Mucosa of stomach (tissue), 1 donor: Measurements from ENCODE around the gene HDAC1.
"Not testable (repeated sequence)": the region's sequence is repeated elsewhere in the genome, so short reads cannot be mapped to it uniquely, and the experiment has no call there.

Source experiments
- H3K27me3 ChIP-seq: one replicate; pipeline ENCODE4 v1.7.0; 2013; ENCODE audit warnings: mild to moderate bottlenecking, low read length; ENCODE audit not compliant: control insufficient read depth, insufficient read depth
- H3K36me3 ChIP-seq: one replicate; pipeline ENCODE4 v1.7.0; 2013; ENCODE audit warnings: low read length; ENCODE audit not compliant: control insufficient read depth, insufficient read depth
- H3K4me1 ChIP-seq: one replicate; pipeline ENCODE4 v1.7.0; 2013; ENCODE audit warnings: mild to moderate bottlenecking, low read length; ENCODE audit not compliant: control insufficient read depth, insufficient read depth
- H3K4me3 ChIP-seq: one replicate; pipeline ENCODE4 v1.7.0; 2013; ENCODE audit warnings: low read length
- H3K9ac ChIP-seq: one replicate; pipeline ENCODE4 v1.7.0; 2013; ENCODE audit warnings: mild to moderate bottlenecking, low read length, moderate library complexity
- H3K9me3 ChIP-seq: one replicate; pipeline ENCODE4 v1.7.0; 2013; ENCODE audit warnings: mild to moderate bottlenecking, low read length, moderate library complexity; ENCODE audit not compliant: control insufficient read depth
- donor health status: Pancreatic carcinoma.

Gene HDAC1

GRCh38 chr1:32263236-32263593 is 28.7 kb upstream of the HDAC1 start:
- not testable (repeated sequence) for H3K9ac ChIP-seq, H3K36me3 ChIP-seq

GRCh38 chr1:32263744-32264143 is 28.1 kb upstream of the HDAC1 start:
- no peaks in the 10 kb centered on the region for H3K27me3 ChIP-seq

More at GRCh38 chr1:32263236-32263593, 28.7 kb upstream of the HDAC1 start:
- H3K4me1 ChIP-seq, H3K4me3 ChIP-seq, H3K9me3 ChIP-seq, H3K27me3 ChIP-seq: not testable (repeated sequence)

GRCh38 chr1:32265846-32266245 is 26.0 kb upstream of the HDAC1 start:
- Histone ChIP-seq H3K36me3 (no peaks in the 10 kb centered on the region), H3K27me3 (no peaks in the 10 kb centered on the region), H3K9ac (no peak overlapping the region), H3K9me3 (no peaks in the 10 kb centered on the region), H3K4me3 (no peak overlapping the region), H3K4me1 (peaks cover 4% of the 10 kb centered on the region)

More at GRCh38 chr1:32263744-32264143, 28.1 kb upstream of the HDAC1 start:
- Histone ChIP-seq H3K4me1 (peaks cover 4% of the 10 kb centered on the region), H3K36me3 (no peaks in the 10 kb centered on the region), H3K9me3 (no peaks in the 10 kb centered on the region), H3K4me3 (no peak overlapping the region), H3K9ac (no peak overlapping the region)

GRCh38 chr1:32266921-32267591 is 24.8 kb upstream of the HDAC1 start:
- H3K4me1 ChIP-seq = peaks cover 4% of the 10 kb centered on the region

GRCh38 chr1:32269744-32270143 is 22.1 kb upstream of the HDAC1 start:
- Histone ChIP-seq H3K4me3 (no peak overlapping the region), H3K9me3 (no peaks in the 10 kb centered on the region), H3K4me1 (peaks cover 15% of the 10 kb centered on the region), H3K9ac (no peak overlapping the region), H3K27me3 (peaks cover 3% of the 10 kb centered on the region), H3K36me3 (no peaks in the 10 kb centered on the region)

More at GRCh38 chr1:32266921-32267591, 24.8 kb upstream of the HDAC1 start:
- Histone ChIP-seq H3K27me3 (no peaks in the 10 kb centered on the region), H3K36me3 (no peaks in the 10 kb centered on the region), H3K4me3 (no peak overlapping the region), H3K9ac (no peak overlapping the region), H3K9me3 (no peaks in the 10 kb centered on the region)

GRCh38 chr1:32272557-32273390 is 19.1 kb upstream of the HDAC1 start:
- H3K9me3 ChIP-seq = no peaks in the 10 kb centered on the region
- no peak overlapping the region for H3K9ac ChIP-seq
- H3K4me1 ChIP-seq = peaks cover 21% of the 10 kb centered on the region
- H3K36me3 ChIP-seq = no peaks in the 10 kb centered on the region
- H3K4me3 ChIP-seq = no peak overlapping the region
- peaks cover 15% of the 10 kb centered on the region for H3K27me3 ChIP-seq

- Histone ChIP-seq H3K36me3 (no peaks in the 10 kb centered on the region), H3K4me3 (no peak overlapping the region), H3K9me3 (no peaks in the 10 kb centered on the region), H3K4me1 (peaks cover 21% of the 10 kb centered on the region), H3K9ac (no peak overlapping the region), H3K27me3 (peaks cover 15% of the 10 kb centered on the region)
Measured at GRCh38 chr1:32273391-32274208, 18.3 kb upstream of the HDAC1 start.

- no peak overlapping the region for H3K4me3 ChIP-seq
- peak overlapping the region; percentile 13 for H3K9ac ChIP-seq
- H3K9me3 ChIP-seq = no peaks in the 10 kb centered on the region
- no peaks in the 10 kb centered on the region for H3K36me3 ChIP-seq
- peaks cover 15% of the 10 kb centered on the region for H3K27me3 ChIP-seq
- H3K4me1 ChIP-seq = peaks cover 21% of the 10 kb centered on the region
Measured at GRCh38 chr1:32274646-32275340, 17.1 kb upstream of the HDAC1 start.

- Histone ChIP-seq H3K36me3 (no peaks in the 10 kb centered on the region), H3K9me3 (no peaks in the 10 kb centered on the region), H3K9ac (peak overlapping the region; percentile 13), H3K27me3 (peaks cover 15% of the 10 kb centered on the region), H3K4me1 (peaks cover 21% of the 10 kb centered on the region), H3K4me3 (no peak overlapping the region)
Measured at GRCh38 chr1:32275424-32275823, 16.5 kb upstream of the HDAC1 start.

- Histone ChIP-seq H3K9me3 (no peaks in the 10 kb centered on the region), H3K27me3 (peaks cover 15% of the 10 kb centered on the region), H3K36me3 (no peaks in the 10 kb centered on the region), H3K9ac (no peak overlapping the region), H3K4me3 (no peak overlapping the region), H3K4me1 (peaks cover 21% of the 10 kb centered on the region)
Measured at GRCh38 chr1:32276032-32276782, 15.7 kb upstream of the HDAC1 start.

GRCh38 chr1:32284777-32285176 is 7.1 kb upstream of the HDAC1 start:
- not testable (repeated sequence) for H3K9ac ChIP-seq, H3K4me1 ChIP-seq, H3K36me3 ChIP-seq, H3K27me3 ChIP-seq, H3K4me3 ChIP-seq, H3K9me3 ChIP-seq
